RKO (cell line): ENCODE results near the gene GAB1.
"Not testable (repeated sequence)": the region's sequence is repeated elsewhere in the genome, so short reads cannot be mapped to it uniquely, and the experiment has no call there.

ENCODE experiments used
- DNase-seq: peaks from one replicate; pipeline ENCODE4 v3.0.0-alpha.2; 2016; ENCODE audit warnings: low spot score

The GAB1 gene

DNA sequence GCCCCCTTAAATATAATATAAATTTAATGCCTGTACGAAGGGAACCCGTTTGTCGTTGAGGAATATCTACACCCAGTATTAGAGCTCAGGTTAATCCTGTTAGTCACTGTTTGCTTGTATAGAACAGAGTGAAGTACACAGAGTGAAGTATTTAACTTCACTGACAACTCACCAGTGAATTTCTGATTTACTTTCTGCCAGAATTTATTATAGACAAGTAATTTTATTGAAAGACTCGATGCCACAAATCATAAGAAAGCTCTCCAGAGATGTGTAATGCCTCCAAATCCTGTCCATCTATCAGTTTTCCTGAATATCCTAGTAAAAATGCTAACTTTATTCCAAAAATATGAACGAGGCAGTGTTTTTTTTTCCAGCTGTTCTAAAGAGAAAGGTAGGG is 1.6 kb downstream of the GAB1 start:
- DNase-seq = no peak

DNA sequence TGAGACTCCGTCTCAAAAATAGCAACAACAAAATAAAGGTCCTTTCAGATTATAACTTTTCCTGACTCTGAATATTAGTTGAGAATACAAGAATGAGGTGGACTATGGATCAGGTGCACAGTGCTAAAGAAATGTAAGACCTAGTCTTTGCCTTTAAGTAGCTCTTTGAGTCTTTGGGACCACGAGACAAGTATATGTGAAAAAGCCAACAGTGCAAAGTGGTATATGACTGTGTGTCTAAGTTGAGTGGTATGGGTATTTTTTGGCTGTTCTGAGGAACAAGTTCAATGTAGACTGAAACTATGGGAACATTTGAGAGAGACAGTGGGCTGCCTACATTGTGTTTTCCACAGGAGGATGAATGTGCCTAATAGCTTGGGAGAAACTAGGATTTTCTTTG is 2.8 kb downstream of the GAB1 start:
- DNase-seq = no peak

DNA sequence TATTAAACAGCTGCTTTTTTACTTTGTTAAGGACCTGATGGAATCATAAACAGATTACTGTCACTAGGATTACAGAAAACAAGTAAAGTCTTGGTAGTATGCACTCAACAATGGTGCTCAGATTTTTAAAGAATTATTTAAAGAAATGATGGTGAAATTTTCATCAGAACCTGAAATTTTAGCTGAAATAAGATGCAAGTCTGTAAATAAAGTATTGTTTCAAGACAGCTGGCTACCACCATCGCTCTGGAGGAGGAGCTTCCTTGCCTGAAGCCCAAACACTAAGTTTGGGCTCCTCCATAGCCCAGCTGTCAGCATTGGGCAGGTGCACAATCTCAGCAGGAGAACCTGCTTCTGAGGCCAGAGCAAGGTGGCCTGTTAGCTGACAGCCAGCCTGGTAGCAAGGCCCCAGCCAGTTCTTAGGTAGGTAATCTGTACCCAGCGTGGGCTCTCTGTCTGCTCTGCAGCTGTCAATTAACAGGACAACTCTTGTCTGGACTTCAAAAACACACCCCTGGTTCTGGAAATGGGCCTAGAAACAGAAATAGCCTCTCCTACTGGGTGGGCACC is 4.6 kb downstream of the GAB1 start:
- no peak for DNase-seq

DNA sequence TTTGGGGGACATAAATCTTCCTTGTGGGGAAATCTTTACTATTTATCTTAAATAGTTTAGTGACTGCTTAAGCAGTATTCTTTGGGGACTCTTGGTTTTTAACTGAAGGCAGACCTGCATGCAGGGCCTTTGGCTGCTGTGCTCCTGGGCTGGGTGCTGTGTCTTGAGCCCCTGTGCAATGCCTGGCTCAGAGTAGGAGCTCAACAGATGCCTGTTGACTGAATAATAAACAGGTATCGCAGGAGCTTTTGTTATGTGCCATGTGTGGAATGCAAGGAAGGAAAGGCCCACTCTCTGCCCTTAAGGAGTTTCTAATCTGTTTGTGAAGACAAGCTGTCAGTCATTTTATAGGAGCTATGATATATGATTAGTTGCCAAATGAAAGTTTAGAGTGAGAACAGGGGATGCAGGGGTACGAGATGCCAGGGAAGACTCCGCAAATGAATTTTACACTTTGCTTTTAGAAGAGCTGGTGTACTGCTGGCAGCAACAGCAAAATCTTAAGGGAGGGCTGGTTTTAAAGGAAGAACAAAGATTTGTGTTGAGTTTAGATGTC is 6.7 kb downstream of the GAB1 start:
- no peak for DNase-seq

DNA sequence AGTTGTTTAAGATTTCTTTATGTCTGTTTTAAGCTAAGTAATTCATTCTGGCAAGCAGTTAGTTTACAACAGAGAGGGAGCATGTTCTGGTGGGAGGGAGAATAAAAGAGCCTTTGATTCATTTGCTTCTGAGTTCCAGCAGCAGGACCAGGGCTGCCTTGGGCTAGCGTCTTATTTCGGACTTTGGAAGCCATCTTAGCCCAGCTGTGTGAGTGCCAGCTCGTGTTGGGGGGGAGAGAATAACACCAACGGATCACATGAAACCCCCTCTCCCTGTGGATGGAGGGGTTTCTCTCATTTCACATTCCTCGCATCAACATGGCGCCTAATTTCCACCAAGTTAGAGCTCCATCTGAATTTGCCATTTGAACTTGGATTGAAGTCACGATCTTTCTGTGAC is 7.4 kb downstream of the GAB1 start:
- DNase-seq = no peak

DNA sequence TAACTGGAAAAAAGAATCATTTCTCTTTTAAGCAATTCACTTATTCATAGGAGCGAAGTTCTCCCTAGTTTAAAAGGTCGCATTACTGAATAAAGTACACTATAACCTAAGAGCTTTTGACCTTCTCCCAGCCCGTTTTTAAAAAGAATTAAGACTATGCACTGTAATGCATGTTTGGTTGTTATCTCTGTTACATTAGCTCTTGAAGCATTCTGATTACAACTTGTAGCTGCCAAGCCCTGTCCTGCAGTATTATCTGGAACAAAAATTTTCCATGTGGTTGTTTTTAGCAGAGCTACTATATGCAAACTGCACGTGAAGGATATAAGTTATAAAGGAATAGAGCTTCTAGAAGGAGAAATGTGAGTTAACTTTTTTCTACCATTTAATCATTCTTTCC is 8.1 kb downstream of the GAB1 start:
- DNase-seq = no peak

DNA sequence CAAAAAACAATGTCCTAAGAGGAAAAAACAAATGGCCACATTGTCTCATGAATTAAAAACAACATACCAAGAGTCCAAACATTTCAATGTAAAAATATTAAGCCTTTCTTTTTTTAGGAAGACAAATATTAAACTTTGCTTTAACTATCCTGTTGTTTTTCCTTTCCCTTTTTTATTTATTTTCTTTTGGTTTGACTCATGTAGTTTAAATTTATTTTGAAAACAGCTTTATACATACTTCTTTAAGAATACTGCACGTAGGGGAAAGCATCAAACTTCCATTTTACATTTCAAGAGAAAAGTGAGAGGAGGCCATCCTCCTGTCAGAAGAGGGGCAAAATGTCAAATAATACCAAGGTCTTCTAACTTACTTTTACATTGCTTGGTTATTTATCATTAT is 8.7 kb downstream of the GAB1 start:
- no peak for DNase-seq

DNA sequence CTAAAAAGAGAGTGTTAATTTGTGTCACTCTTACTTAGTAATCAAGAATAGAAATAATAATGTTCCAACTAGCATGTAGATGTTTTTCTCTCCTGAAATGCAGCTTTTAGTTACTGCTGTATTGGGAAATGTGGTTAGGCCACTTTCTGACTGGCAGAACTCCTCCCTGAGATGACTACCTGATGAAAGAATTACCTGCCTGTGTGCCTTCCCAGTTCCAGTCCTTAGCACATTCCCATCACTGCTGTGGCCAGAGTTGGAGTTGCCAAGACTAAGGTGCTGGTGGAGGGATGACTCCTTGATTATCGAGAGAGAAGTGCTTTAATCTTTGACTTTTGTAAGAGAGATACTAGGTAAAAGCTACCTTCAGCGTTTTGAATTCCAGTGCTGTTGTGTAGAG is 9.5 kb downstream of the GAB1 start:
- no peak for DNase-seq

DNA sequence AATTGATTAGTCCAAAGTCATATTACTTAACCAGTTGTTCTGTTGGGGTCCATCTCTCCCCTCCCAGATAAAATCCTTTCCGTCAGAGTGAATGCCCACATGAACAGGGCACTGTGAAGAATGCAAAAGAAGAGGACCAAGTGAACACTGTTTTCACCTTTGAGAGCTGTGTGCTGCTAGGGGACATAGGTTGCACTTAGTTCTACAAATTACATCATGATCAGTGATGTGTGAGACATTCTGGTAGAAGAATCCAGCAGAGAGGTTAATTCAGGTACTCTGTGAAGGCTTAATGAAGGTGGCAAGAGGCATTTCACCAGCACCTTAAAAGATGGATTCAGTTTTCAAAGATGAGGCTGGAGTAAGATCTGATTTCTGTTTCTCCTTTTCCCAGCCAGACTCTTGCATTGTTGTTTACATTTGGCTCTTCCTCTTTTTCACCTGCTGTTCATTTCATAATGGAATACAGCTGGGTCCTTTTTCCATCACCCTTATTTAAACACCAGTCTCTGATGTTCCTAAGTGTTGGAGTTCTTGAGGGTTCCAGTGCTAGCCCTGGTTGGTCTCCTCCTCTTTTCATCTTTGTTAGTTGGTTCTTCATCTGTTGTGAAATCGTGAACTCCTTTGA is 10.9 kb downstream of the GAB1 start:
- DNase-seq = no peak

DNA sequence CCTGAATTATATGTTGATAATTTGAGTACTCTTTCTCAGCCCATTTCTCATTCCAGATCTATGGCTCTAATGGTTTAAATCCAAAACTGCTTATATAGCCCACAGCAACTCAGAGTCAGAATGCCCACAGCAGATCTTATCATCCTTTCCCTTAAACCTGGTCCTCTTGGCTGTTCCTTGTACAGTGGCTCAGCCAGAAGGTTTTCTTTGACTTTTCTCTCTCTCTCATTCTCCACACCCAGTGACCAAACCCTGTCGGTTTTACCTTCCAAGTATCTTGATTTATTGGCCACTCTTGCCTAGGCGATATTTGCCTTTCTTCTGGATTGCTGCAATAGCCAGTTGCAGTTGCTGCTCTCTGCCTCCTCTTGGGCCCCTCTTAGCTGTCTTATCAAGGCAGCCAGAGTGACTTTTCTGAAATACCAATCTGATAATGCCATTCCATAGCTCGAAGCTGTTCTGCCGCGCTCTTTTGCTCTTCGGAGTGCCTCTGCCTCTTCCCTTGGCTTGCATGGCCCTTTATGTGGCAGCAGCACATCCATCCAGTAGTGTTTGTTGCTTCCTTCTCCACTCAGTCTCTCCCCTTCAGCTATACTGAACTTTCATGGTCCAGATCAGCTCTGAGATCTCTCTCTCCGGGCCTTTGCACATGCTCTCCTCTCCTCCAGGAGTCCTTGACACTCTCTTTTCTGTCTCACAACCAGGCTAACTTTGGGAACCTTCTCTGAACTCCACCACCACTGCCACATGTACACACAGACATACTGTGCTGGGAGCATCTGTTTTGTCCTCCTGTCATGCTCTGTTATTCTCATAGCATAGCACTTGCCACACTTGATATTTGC is 11.8 kb downstream of the GAB1 start:
- no peak for DNase-seq

DNA sequence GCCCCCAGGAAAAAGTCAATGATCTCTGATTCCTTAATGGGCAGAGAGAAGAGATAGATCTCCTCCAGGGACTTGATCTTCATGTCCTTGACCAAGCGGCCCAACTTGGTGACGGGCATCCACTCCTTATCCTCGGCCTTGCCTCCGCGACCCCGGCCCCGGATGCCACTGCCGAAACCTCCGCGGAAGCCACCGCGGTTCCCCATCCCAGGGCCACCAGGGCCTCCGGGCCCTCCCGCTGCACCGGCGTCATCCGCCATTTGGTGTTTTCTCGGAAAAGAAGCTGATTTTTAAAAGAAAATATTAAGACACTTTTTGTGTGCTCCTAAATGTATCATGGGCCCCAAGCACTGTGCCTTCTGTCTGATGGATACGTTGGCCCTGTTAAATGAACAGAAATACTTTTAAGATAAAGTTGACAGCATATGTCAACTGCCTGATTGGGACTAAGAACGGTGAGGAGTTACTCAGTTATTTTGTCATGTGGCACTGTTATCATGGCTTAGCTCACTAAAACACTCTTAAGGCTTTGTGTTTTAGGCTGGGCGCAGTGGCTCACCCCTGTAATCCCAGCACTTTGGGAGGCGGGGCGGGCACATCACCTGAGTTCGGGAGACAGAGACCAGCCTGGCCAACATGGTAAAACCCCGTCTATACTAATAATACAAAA is 13.3 kb downstream of the GAB1 start:
- not testable (repeated sequence) for DNase-seq

DNA sequence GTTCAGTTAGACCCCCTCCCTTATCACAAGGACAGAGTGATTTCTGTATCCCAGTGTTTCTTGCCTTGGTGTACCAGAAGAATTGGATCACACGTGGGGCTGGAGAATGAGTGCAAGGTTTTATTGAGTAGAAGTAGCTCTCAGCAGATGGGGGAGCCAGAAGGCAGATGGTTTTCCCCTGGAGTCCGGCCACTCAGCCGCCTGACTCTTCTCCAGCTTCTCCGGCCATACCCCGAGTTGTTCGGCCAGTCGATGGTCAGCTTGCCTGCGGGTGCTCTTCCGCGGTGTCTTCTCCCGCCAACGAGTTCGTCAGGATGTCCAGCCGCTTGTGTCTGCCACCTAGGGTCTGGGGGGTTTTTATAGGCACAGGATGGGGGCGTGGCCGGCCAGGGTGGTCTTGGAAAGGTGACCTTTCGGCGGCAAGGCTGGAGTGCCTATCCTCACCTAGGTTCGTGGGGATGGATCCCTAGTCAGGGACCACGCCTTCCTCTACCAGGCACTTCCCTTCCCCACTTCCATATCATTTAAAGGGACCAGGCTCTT is 14.5 kb downstream of the GAB1 start:
- no peak for DNase-seq

DNA sequence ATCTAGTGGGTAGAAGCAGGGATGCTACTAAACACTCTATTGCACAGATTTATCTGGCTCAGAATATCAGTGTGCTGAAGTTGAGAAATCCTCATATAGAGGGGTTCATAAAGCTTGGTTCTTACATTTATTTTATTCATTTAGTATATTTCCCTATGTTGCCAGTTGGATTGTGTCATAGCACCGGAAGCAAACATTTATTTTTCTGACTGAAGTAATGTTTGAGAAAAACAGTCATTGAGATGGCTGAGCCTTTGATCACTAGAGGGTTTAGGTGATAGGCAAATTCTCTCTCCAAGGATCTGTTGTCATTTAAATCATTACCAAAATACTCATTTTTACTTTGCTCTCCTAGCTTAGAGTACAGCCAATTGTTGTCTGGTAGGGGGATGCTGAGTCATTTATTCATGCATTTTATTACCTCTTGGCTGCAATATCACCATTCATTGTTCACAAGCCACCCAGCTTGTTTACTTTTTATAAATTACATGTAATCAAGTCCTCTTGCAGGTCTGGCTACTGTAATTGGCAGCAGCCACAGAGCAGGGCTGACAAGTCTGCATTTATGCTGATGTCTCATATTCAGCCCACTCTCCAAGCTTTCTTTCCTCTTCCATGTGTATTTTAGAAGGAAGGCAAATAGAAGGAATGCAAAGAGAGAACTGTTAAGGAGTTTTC is 15.2 kb downstream of the GAB1 start:
- no peak for DNase-seq

DNA sequence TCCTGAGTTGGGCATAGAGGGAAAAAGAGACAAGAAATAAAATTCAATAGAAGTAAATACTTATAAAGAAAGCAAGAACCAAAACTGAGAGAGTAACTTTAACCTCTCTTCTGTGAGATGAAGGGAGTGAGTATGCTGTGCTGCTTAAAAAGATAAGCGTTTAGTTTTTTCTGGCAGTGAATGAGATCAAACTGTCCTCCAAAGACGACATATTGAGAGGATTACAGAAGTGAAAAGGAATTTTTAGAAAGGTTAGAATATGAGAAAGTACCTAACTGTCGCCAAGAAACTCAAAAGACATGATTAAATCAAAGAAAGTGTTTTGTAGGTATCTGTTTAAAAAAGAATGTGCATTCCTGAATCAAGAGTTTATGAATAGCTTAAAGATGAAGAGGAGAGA is 16.0 kb downstream of the GAB1 start:
- DNase-seq = no peak

DNA sequence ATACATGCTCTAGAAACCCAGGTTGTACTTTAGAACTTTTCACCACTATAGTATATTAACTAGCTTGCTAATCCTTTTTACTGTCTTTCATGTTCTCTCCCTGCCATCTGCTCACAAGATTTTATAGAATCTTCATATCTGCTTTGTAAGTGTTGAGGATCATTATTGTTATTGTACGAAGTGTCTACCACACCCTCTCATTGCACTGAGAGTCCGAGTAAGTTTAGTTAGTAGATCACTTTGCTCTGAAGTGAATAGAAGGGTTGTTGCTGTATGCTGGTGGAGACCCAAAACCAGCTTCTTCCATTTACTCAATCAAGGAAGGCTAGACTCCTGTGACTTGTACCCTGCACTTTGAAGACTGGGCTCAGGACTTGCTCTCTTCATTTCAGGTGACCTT is 17.1 kb downstream of the GAB1 start:
- DNase-seq = no peak

DNA sequence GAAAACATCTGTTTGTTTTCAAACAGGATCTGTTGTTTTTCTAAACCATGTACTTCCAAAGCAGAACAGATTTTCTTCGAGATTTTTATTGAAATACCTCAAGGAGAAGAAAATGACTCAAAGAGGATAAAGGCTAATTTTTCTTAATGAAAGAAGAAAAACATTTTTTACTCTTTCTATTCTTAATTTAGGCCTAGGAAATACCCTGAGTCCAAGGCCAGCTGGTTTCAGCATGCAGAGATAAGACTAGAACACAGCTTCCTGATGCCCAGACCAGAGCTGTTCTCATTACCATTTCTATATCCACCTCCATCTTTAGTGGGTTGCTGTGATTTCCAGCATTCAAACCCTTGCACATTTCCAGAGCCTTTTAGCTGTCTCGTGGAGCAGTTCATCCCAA is 18.3 kb downstream of the GAB1 start:
- DNase-seq = no peak

DNA sequence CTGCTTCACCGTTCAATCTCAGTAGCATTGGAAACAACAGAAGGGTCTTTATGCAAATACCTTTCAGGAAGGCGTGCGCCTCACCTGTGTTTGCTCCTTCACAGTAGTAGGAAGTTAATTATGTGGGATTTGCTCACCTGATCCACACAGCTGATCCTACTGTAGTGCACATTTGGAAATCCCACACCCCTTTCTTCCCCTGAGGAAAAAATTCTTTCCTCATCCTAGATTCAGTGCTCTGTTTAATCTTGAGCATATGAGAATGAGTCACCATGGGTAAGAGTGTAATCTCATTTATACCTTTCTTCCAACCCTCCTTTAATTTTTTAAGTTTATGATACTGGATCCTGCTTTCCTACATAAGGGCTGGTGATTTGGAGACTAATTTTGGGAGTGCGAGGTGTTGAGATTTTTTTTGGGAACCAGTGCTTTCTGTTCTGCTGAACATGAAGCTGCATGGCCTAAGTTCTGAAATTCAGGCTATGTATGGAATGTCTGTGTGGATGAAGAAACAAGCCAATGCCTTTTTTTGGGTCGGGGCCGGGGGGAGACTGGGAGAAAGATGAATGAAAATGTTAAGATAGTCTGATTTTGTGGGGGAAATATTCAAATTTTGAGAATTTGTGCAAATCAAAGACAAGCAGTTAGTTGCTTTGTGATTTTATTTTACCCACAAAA is 19.0 kb downstream of the GAB1 start:
- no peak for DNase-seq

DNA sequence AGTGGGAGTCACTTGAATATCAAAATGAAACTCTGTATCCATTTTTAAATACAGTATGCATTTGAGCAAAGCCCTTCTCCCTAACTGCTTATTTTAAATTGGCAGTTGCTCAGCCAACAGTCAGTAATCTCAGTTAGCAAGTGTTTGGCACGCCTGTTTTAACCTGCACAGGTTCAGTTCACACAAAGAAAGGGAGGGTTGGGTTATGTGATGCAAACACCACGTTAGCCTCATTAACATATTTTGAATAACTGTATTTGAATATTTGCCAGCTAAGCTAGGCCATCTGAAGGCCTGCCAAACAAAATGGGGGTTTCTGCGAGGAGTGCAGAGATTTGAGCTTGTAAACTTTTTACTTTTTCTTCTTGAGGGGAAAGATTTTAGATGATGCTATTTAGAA is 19.8 kb downstream of the GAB1 start:
- no peak for DNase-seq

DNA sequence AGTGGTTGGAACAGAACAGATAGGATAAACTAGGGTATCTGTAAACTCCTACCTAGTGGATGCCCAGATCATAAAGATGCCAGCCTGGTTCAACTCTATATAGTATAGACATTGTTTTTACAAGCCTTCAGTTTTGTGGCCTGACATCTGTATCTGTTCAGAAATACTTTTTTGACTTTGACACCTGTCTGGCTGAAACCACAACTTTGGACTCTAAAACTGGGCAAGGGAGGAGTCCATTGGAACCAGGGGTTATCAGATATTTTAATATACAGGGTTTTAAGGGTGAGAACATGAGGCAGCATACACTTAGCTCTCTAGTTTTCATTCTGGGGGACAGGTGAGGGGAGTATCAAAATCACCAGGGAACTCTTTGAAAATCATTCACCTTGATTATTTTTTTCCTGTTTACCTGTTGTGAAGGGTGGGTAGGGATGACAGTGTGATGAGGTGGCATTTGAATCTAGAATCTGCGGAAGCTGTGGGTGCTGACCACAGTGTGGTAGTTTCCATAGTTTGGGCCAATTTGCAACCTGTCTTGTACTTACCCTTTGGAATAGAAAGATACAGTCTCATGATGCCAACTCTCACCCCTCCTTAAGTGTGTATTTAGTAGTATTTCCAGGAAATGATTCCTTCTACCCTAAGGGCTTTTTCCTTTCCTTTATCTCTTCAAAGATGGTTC is 20.6 kb downstream of the GAB1 start:
- DNase-seq = no peak

DNA sequence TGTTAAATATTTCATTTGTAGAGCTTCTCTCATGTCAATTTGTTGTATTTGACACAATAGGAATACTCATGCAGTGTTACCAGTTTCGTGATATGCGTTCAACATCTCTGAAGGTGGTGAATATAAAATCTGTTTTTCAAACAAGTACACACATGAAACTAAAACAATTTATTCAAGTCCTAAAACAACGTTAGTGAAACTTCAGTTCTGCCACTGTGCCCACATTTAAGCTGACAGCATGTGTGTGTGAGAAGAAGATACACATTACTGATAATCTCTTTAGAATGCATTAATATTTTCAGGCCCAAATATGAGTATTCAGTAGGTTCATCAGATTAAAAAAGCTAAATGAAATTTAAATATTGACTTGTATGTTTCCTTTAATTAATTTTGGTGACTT is 21.7 kb downstream of the GAB1 start:
- DNase-seq = no peak
